ENCODE results near the gene GFM1.

- no peak for TF ChIP-seq CTCF (IDR thresholded peaks at IDR 0.05)
- TF ChIP-seq POLR2A (IDR thresholded peaks at IDR 0.05) = no peak
Measured at GRCh38 chr3:158735296-158736033, 91.1 kb downstream of the GFM1 start.
